Astrocyte (in vitro differentiated cells and primary cell): Measurements from ENCODE around the gene AMOTL1.

Source experiments
- CTCF ChIP-seq: IDR thresholded peaks from 2 replicates; pipeline ENCODE4 v1.5.1; 2011; ENCODE audit warnings: low read depth, mild to moderate bottlenecking, inconsistent platforms, low read length, moderate library complexity; ENCODE audit not compliant: insufficient read depth
- EZH2 ChIP-seq: IDR thresholded peaks from 2 replicates; pipeline ENCODE4 v1.6.1; 2012; ENCODE audit warnings: mild to moderate bottlenecking, low read length, inconsistent platforms; ENCODE audit not compliant: insufficient read depth

GRCh38 chr11:94750319-94751217 is 17.6 kb upstream of the AMOTL1 start:
- TF ChIP-seq CTCF (no peak), EZH2 (no peak)
